Neuronal stem cell (in vitro differentiated cells): Measurements from ENCODE around the gene KAT2B.

Source experiments
- DNase-seq: peaks from one replicate; pipeline ENCODE4 v3.0.0-alpha.2; 2013; ENCODE audit warnings: low spot score
- H2AFZ ChIP-seq: one replicate; pipeline ENCODE4 v1.6.1; 2013; ENCODE audit warnings: mild to moderate bottlenecking, low read length, inconsistent platforms
- H2AK5ac ChIP-seq: 2 replicates; pipeline ENCODE4 v1.6.1; 2013; ENCODE audit warnings: low read depth, mild to moderate bottlenecking, inconsistent platforms, low read length, moderate library complexity, mixed read lengths
- H2BK120ac ChIP-seq: 2 replicates; pipeline ENCODE4 v1.6.1; 2013; ENCODE audit warnings: low read depth, mild to moderate bottlenecking, inconsistent platforms, low read length, moderate library complexity, mixed read lengths
- H2BK12ac ChIP-seq: one replicate; pipeline ENCODE4 v1.6.1; 2013; ENCODE audit warnings: low read length, inconsistent platforms
- H2BK15ac ChIP-seq: 2 replicates; pipeline ENCODE4 v1.6.1; 2013; ENCODE audit warnings: mild to moderate bottlenecking, low read length, inconsistent platforms, mixed read lengths
- H2BK5ac ChIP-seq: one replicate; pipeline ENCODE4 v1.6.1; 2013; ENCODE audit warnings: inconsistent platforms, mild to moderate bottlenecking, low read length, moderate library complexity
- H3K14ac ChIP-seq: one replicate; pipeline ENCODE4 v1.6.1; 2013; ENCODE audit warnings: low read length, inconsistent platforms
- H3K18ac ChIP-seq: 2 replicates; pipeline ENCODE4 v1.6.1; 2013; ENCODE audit warnings: low read length, inconsistent platforms
- H3K23ac ChIP-seq: 2 replicates; pipeline ENCODE4 v1.6.1; 2013; ENCODE audit warnings: low read depth, mild to moderate bottlenecking, mixed read lengths, low read length, inconsistent platforms; ENCODE audit not compliant: poor library complexity
- H3K27ac ChIP-seq: replicated peaks from 3 replicates; pipeline ENCODE4 v1.5.1; 2013; ENCODE audit warnings: low read length, inconsistent platforms
- H3K27me3 ChIP-seq, 3 experiments: 2 replicates each; pipeline ENCODE4 v1.6.1; 2013; ENCODE audit warnings: low read length in 3 of 3, mild to moderate bottlenecking in 2 of 3, inconsistent platforms in 1 of 3, low read depth in 1 of 3, mixed read lengths in 1 of 3, moderate library complexity in 1 of 3; ENCODE audit not compliant: control insufficient read depth in 3 of 3, insufficient read depth in 3 of 3
- H3K36me3 ChIP-seq, 2 donors: replicated peaks in 1 of 2; 2 replicates each; pipeline ENCODE4 v1.6.1; 2013; ENCODE audit warnings: low read length in 2 of 2; ENCODE audit not compliant: control insufficient read depth in 2 of 2, insufficient read depth in 2 of 2
- H3K4ac ChIP-seq: 2 replicates; pipeline ENCODE4 v1.6.1; 2013; ENCODE audit warnings: inconsistent platforms, mild to moderate bottlenecking, low read length, moderate library complexity
- H3K4me1 ChIP-seq, 2 donors: 1 replicate in 1 of 2; 2 replicates in 1 of 2; pipeline ENCODE4 v1.6.1; 2013; ENCODE audit warnings: low read length in 2 of 2, low read depth in 1 of 2; ENCODE audit not compliant: control insufficient read depth in 2 of 2, insufficient read depth in 1 of 2
- H3K4me2 ChIP-seq: one replicate; pipeline ENCODE4 v1.6.1; 2013; ENCODE audit warnings: mild to moderate bottlenecking, low read length, inconsistent platforms; ENCODE audit not compliant: insufficient read depth, poor library complexity, severe bottlenecking
- H3K4me3 ChIP-seq, 2 donors: 2 replicates each; pipeline ENCODE4 v1.5.1; 2013; ENCODE audit warnings: low read length in 2 of 2, mild to moderate bottlenecking in 2 of 2, inconsistent platforms in 1 of 2, moderate library complexity in 1 of 2
- H3K79me1 ChIP-seq: one replicate; pipeline ENCODE4 v1.6.1; 2013; ENCODE audit warnings: low read depth, mild to moderate bottlenecking, inconsistent platforms, low read length, moderate library complexity
- H3K9ac ChIP-seq: one replicate; pipeline ENCODE4 v1.6.1; 2013; ENCODE audit warnings: mild to moderate bottlenecking, low read depth, low read length, inconsistent platforms; ENCODE audit not compliant: poor library complexity
- H3K9me3 ChIP-seq, 2 donors: replicated peaks in 1 of 2; 2 replicates each; pipeline versions ENCODE3 to v1.6.1; 2013; ENCODE audit warnings: low read length in 2 of 2, mild to moderate bottlenecking in 2 of 2, inconsistent platforms in 1 of 2, low read depth in 1 of 2, mixed read lengths in 1 of 2, moderate library complexity in 1 of 2; ENCODE audit not compliant: control insufficient read depth in 2 of 2, insufficient read depth in 1 of 2
- H4K8ac ChIP-seq: one replicate; pipeline ENCODE4 v1.6.1; 2013; ENCODE audit warnings: low read depth, mild to moderate bottlenecking, inconsistent platforms, low read length, moderate library complexity
- H4K91ac ChIP-seq: one replicate; pipeline ENCODE4 v1.6.1; 2013; ENCODE audit warnings: low read length, low read depth, mild to moderate bottlenecking, inconsistent platforms; ENCODE audit not compliant: poor library complexity
- WGBS, 2 donors: extraction: QIAGEN DNeasy Blood & Tissue Kit; methylation state at CpG; one replicate each; pipeline ENCODE4 v1.1.7; 2013; ENCODE audit warnings: missing lambda C conversion rate in 2 of 2, mixed read lengths in 1 of 2; ENCODE audit not compliant: insufficient read length in 2 of 2, insufficient replicate concordance in 1 of 2; ENCODE audit errors: extremely low coverage in 2 of 2; 5-methylcytosine and 5-hydroxymethylcytosine counted together

KAT2B gene

GRCh38 chr3:20123131-20123652 is 82.9 kb downstream of the KAT2B start:
- no peaks in the 10 kb centered on the region for H3K27me3 ChIP-seq
- no peak overlapping the region for H2BK15ac ChIP-seq
- H3K27ac ChIP-seq = no peak overlapping the region
- no CpG with 5 or more reads among the region's 2 CpGs for WGBS, 2 donors
- H3K14ac ChIP-seq = no peak overlapping the region
- no peak overlapping the region for H2BK120ac ChIP-seq
- H4K8ac ChIP-seq = no peak overlapping the region
- H3K18ac ChIP-seq = no peak overlapping the region
- no peak overlapping the region for H3K4me3 ChIP-seq
- H2BK5ac ChIP-seq = no peak overlapping the region
- H2BK12ac ChIP-seq = no peak overlapping the region
- H2AFZ ChIP-seq = no peak overlapping the region
- no peak overlapping the region for H3K9ac ChIP-seq
- DNase-seq = no peak
- H3K36me3 ChIP-seq = peaks cover 5 to 8% of the 10 kb centered on the region in 2 donors
- H2AK5ac ChIP-seq = no peak overlapping the region
- no peaks in the 10 kb centered on the region for H3K9me3 ChIP-seq
- no peak overlapping the region for H3K4me2 ChIP-seq
- no peaks in the 10 kb centered on the region for H3K4me1 ChIP-seq
- H3K4ac ChIP-seq = no peak overlapping the region
- H4K91ac ChIP-seq = no peak overlapping the region
- no peaks in the 10 kb centered on the region for H3K79me1 ChIP-seq
- H3K23ac ChIP-seq = no peak overlapping the region

- Histone ChIP-seq H3K9ac (no peak overlapping the region), H3K14ac (no peak overlapping the region), H3K27me3 (no peaks in the 10 kb centered on the region), H3K18ac (no peak overlapping the region), H3K9me3 (no peaks in the 10 kb centered on the region), H3K23ac (no peak overlapping the region), H3K4ac (no peak overlapping the region), H2BK5ac (no peak overlapping the region), H3K27ac (no peak overlapping the region), H2BK120ac (no peak overlapping the region), H3K4me3 (no peak overlapping the region), H3K36me3 (peaks cover 5 to 8% of the 10 kb centered on the region in 2 donors), H3K4me1 (no peaks in the 10 kb centered on the region), H2AK5ac (no peak overlapping the region), H4K91ac (no peak overlapping the region), H2BK12ac (no peak overlapping the region), H2AFZ (no peak overlapping the region), H2BK15ac (no peak overlapping the region), H4K8ac (no peak overlapping the region), H3K4me2 (no peak overlapping the region), H3K79me1 (no peaks in the 10 kb centered on the region)
- no CpG with 5 or more reads among the region's 4 CpGs for WGBS, 2 donors
- no peak for DNase-seq
Observed at GRCh38 chr3:20125289-20125688, 85.0 kb downstream of the KAT2B start.

DNA sequence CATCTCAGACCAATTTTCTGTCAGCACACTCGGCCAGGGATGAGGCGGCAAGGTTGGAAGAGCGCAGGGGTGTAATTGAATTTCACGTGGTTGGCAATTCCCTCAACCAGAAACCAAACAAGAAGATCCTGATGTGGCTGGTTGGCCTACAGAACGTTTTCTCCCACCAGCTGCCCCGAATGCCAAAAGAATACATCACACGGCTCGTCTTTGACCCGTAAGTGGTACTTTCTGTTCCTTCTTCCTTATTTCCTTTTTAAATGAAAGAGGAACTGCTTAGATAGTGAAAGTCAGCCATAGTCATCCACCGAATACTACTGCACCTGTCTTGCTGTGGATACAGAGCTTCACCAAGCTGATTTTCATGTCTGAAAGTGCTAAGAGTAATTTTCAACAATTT is 85.7 kb downstream of the KAT2B start:
- no CpG with 5 or more reads among the region's 10 CpGs for WGBS, 2 donors
- H2AFZ ChIP-seq = no peak overlapping the region
- H2BK15ac ChIP-seq = no peak overlapping the region
- no peak overlapping the region for H4K91ac ChIP-seq
- H3K14ac ChIP-seq = no peak overlapping the region
- peaks cover 5 to 8% of the 10 kb centered on the region in 2 donors for H3K36me3 ChIP-seq
- H3K18ac ChIP-seq = no peak overlapping the region
- H3K27ac ChIP-seq = no peak overlapping the region
- no peak overlapping the region for H2BK5ac ChIP-seq
- no peaks in the 10 kb centered on the region for H3K27me3 ChIP-seq
- no peak overlapping the region for H3K4me2 ChIP-seq
- H3K23ac ChIP-seq = no peak overlapping the region
- H2BK120ac ChIP-seq = no peak overlapping the region
- no peak overlapping the region for H2AK5ac ChIP-seq
- no peak overlapping the region for H3K4ac ChIP-seq
- H2BK12ac ChIP-seq = no peak overlapping the region
- DNase-seq = no peak
- no peaks in the 10 kb centered on the region for H3K4me1 ChIP-seq
- no peaks in the 10 kb centered on the region for H3K9me3 ChIP-seq
- no peak overlapping the region for H3K4me3 ChIP-seq
- H3K79me1 ChIP-seq = no peaks in the 10 kb centered on the region
- no peak overlapping the region for H4K8ac ChIP-seq
- no peak overlapping the region for H3K9ac ChIP-seq

GRCh38 chr3:20128358-20128757 is 88.1 kb downstream of the KAT2B start:
- no peak overlapping the region for H3K9ac ChIP-seq
- no peak overlapping the region for H2AK5ac ChIP-seq
- H3K14ac ChIP-seq = no peak overlapping the region
- H3K4me3 ChIP-seq = no peak overlapping the region
- H3K23ac ChIP-seq = no peak overlapping the region
- no peak overlapping the region for H3K4ac ChIP-seq
- H3K4me2 ChIP-seq = no peak overlapping the region
- no peak overlapping the region for H4K91ac ChIP-seq
- H3K4me1 ChIP-seq = no peaks in the 10 kb centered on the region
- H3K18ac ChIP-seq = no peak overlapping the region
- no peak overlapping the region for H2BK12ac ChIP-seq
- no peak overlapping the region for H2BK5ac ChIP-seq
- no peak overlapping the region for H2BK120ac ChIP-seq
- no peak overlapping the region for H4K8ac ChIP-seq
- no peaks in the 10 kb centered on the region for H3K9me3 ChIP-seq
- DNase-seq = no peak
- H2BK15ac ChIP-seq = no peak overlapping the region
- no CpG with 5 or more reads among the region's 2 CpGs for WGBS, 2 donors
- no peaks in the 10 kb centered on the region for H3K27me3 ChIP-seq
- no peaks in the 10 kb centered on the region for H3K79me1 ChIP-seq
- no peak overlapping the region for H3K27ac ChIP-seq
- peaks cover 0 to 6% of the 10 kb centered on the region in 2 donors for H3K36me3 ChIP-seq
- H2AFZ ChIP-seq = no peak overlapping the region
